COLO668 (cell line): ENCODE data around the gene GOLGA6L9.
"Not testable (repeated sequence)": the region's sequence is repeated elsewhere in the genome, so short reads cannot be mapped to it uniquely, and the experiment has no call there.

Experiments used
- DNase-seq: peaks from one replicate; lab custom pipeline; 2025; ENCODE audit not compliant: unreplicated experiment; lab: John Stamatoyannopoulos, UW

Gene GOLGA6L9

DNA sequence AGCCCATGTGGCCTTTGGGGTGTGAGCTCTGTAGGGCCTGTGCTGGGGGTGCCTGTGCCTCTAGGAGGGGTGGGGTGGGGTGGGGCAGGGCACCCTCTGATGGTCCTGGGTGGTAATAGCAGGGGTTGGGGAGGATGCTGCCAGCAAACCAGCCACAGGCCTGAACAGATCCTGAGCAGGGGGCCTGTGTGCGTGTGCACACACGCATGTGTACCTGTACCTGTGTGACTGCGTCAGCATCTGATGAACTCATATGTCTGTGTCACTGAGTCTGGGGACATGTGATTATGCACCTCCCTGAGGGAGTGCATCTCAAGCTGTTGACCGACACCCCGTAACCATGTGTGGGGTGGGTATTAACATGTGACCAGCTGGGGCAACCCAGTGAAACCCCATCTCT is 36.0 kb downstream of the GOLGA6L9 start:
- not testable (repeated sequence) for DNase-seq

DNA sequence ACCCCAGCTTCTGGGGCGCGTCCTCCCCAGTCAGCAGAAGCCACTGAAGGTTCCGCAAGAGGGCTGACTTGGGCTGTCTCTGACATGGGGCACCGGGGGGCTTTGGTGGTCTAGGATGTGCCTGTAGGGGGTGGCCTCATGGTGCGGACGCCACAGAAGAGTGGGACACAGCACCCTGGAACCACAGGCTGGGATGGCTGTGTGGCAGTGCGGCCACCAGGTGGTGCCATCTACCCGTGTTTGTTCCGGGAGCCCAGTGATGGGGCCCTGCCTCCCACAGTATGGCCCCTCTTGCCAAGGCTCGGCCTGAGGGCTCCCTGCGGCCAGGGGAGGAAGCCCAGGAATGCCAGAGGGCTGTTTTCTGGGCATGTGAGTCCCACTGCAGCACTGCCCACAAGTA is 38.6 kb downstream of the GOLGA6L9 start:
- DNase-seq, result not testable (repeated sequence)

DNA sequence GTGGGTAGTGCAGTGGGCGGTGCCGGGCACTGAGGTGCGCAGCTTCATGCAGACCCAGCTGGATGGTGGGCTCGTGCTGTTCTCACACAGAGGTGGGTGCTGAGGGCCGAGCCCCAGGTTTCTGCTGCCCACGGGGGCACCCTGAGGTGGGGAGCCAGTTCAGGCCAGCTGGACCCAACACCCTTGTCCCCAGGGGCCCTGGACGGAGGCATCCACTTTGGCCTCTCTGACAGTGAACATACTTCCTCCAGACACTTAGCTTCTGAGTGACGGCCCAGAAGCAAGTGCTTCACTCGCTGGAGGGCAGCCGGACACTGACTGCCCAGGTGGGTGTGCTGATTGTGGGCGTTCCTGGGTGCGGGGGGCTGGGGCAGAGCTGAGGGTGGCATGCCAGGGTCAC is 39.8 kb downstream of the GOLGA6L9 start:
- not testable (repeated sequence) for DNase-seq

DNA sequence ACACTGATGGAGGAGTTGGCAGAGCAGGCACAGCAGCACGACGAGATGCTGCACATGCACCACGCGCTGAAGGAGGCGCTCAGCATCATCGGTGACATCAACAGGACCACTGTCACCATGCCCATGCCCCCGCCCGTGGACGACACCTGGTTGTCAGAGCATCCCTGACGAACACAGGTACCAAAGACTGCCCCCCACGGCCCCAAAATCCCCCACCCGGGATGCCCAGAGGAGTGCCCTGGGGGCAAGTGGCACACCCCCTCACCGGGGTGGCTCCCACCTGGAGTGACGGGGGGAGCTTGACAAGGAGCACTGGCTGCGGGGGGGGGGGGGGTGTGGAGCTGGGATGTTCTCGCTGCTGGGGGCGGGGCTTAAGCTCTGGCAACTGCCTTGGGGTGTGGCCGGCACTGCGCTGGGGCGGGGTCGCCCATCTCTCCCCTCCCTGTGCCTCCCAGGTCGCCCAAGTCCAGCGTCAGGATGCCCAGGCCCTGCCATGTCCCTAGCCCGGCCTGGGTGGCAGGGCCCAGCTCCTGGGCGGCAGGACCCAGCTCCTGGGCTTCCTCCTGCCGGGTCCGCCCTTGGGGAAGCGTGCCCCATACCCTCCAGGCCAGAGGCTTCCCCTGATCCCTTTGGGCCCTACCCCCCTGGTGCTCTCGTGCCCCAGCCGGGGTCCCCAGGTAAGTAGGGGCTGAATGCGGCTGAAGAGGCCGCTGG is 42.8 kb downstream of the GOLGA6L9 start:
- not testable (repeated sequence) for DNase-seq

DNA sequence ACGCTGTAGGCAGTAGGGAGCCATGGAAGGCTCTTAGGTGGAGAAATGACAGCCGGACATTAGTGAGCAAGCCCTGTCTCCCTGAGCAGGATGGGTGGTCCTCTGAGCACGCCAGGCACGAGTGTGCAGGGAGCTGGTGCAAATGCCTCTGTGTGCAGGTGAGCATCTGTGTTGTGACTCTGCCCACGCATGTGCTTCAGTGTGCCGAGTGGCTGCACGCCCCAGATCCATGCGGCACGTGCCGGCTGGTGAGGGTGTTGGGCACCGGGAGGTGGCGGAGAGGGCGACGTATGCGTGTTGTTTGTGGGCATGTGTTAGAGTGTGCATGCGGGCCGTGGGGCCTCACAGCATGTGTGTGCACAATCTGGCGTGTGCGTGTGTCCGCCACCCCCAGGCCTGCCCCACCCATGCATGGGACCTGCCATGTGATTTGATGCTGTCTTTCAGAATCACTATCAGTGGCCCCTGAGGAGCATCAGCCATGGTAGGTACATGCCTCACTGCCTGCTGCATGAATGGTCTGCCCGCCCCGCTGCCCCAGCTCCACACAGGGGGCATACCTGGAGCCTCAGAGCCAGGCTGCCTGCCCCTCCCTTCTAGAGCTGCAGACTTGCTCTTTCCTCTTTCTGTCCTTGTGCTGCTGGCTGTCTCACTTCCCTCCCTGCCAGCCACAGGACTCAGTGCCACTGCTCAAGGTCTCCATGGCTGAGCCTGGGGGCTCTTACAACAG is 45.1 kb downstream of the GOLGA6L9 start:
- not testable (repeated sequence) for DNase-seq

DNA sequence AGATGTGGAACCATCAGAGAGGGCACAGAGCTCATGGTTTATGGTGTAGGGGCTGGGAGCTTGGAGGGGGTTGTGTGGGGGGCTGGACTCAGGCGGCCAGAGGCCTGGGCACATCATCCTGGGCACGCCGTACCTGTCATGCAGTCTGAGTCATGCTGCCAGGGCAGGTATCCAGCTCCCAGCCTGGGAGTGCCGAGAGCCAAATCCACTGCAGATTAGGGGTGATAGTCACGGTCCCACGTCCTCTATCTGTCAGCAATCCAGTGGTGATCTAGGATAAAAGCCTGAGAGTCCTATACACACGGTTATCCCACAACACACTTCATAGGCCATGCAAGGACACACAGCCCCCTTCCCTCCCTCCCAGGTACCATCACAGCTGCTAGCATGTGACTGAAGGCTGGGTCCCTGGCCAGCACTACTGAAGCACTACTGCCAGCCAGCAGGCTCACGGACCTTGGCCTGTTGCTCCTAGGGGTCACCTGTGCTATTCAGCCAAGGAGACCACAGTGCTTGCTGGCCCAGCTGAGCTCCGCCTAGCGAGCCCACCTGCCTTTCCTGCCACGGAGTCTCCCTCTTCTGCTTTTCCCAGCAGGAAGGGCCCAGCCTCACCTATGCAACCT is 45.8 kb downstream of the GOLGA6L9 start:
- not testable (repeated sequence) for DNase-seq

DNA sequence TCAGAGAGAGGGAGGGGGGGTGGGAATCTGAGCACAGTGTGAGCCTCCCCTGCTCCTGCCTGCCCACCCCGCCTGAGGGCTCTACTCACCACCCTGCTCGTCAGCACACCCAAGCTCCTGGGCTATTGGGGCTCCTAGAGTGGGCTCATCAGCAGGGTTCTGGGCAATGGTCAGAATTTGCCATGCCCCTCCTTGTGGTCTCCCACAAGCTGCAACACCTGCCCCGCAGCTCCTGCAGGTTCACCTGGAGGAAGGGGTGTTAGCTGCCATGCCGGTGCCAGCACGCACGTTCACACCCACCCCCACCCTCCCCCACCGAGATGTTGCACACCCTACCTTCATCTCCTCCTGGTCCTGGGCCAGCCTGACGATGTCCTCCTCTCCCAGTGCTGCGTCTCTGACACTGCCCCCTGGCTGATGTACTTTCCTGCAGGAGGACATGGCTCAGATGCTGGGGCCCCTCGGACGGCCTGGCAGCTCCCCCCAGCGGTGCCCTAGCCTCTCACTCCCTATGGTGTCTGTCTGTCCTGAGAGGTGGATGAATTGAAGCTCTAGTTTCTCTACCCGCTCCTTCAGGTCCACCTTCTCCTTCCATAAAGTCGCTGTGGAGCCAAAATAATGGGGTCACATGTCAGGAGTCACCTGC is 47.2 kb downstream of the GOLGA6L9 start:
- not testable (repeated sequence) for DNase-seq

DNA sequence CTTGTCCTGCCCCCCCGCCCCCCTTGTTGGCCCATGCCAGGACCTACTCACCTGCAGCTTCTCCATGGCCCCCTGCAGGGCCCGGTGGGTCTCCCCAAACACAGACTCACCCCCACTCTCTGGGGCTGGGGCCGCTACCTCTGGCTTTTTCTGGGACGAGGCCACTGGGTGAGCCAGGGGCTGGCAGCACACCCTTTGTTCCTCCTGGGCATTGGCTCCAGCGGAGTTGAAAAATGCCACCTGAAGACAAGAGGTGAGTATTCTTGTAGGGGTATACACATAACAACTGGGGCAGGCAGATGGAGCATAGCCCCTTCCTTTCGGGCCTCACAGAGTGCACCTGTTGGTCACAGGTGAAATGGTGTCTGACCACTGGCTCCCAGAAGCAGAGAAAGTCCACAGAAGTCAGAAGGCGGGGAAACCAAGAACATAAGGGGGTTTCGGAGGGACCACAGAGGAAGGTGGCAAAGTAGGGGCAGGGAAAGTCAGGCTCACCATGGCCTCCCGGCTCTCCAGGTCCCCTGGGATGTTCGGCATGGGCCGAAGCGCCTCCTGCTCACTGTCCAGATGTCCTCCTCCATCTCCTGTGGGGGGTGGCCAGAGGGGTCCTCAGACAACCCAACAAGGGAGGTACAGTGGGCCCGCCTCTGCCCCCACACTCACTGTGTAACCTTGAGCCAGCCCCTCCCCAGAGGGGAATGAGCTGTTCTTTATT is 47.9 kb downstream of the GOLGA6L9 start:
- DNase-seq, result not testable (repeated sequence)
